ENCODE measurements around the gene GCNT2.
"Not testable (repeated sequence)": the region's sequence is repeated elsewhere in the genome, so short reads cannot be mapped to it uniquely, and the experiment has no call there.

The GCNT2 gene

GRCh38 chr6:10580570-10580969 is 59.4 kb downstream of the GCNT2 start:
- DNase-seq (ENCODE audit: low read depth in 2 of 2): no peak

GRCh38 chr6:10581402-10581801 is 60.3 kb downstream of the GCNT2 start:
- DNase-seq (ENCODE audit: low read depth in 2 of 2): not testable (repeated sequence)

- no peak for DNase-seq (ENCODE audit: low read depth in 2 of 2)
Measured at GRCh38 chr6:10582774-10583508, 61.8 kb downstream of the GCNT2 start.

- no peak for DNase-seq (ENCODE audit: low read depth in 2 of 2)
Measured at GRCh38 chr6:10583509-10583901, 62.4 kb downstream of the GCNT2 start.

DNA sequence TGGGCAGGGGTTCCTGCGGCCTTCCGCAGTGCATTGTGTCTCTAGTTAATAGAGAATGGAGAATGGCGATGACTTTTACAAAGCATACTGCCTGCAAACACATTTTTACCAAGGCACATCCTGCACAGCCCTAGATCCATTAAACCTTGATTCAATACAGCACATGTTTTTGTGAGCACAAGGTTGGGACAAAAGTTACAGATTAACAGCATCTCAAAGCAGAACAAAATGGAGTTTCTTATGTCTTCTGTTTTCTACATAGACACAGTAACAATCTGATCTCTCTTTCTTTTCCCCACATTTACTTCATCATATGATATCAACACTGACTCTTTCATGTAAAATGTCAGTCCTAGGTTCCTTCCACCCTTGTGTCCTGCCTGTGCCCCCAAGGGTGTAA is 63.5 kb downstream of the GCNT2 start:
- no peak for DNase-seq (ENCODE audit: low read depth in 2 of 2)

DNA sequence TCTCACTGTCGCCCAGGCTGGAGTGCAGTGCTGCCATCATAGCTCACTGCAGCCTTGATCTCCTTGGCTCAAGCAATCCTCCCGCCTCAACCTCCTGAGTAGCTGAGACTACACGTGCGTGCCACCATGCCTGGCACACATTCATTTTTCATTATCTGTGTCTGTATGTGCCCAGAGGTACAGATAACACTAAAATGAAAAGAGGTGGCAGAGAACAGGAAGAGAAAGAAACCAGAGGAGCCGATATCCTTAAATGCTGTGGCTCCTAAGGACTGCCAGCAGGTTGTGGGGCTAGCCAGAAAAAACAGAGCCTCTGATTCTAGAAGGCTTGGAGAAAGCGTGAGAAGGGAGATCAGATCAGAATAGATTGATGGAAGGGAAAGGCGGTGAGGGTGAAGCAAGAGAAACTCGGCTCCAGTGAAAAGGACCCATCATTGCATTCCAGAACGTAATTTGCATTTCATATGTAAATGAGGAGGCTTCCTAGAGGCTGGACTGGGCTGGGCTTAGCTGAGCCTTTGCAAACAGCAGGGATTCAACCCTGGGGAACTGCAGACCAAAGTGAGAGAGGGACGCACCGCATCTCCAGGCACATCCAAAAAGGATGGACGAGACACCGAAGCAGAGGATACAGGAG is 64.2 kb downstream of the GCNT2 start:
- DNase-seq (ENCODE audit: low read depth in 2 of 2): no peak

DNA sequence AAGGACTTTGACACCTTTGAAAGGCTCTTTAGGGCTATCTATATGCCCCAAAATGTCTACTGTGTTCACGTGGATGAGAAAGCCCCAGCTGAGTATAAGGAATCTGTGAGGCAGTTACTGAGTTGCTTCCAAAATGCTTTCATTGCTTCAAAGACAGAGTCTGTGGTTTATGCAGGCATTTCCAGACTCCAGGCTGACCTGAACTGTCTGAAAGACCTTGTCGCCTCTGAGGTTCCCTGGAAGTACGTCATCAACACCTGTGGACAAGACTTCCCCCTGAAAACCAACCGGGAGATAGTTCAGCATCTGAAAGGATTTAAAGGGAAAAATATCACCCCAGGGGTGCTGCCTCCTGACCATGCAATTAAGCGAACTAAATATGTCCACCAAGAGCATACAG is 65.2 kb downstream of the GCNT2 start:
- no peak for DNase-seq (ENCODE audit: low read depth in 2 of 2)

DNA sequence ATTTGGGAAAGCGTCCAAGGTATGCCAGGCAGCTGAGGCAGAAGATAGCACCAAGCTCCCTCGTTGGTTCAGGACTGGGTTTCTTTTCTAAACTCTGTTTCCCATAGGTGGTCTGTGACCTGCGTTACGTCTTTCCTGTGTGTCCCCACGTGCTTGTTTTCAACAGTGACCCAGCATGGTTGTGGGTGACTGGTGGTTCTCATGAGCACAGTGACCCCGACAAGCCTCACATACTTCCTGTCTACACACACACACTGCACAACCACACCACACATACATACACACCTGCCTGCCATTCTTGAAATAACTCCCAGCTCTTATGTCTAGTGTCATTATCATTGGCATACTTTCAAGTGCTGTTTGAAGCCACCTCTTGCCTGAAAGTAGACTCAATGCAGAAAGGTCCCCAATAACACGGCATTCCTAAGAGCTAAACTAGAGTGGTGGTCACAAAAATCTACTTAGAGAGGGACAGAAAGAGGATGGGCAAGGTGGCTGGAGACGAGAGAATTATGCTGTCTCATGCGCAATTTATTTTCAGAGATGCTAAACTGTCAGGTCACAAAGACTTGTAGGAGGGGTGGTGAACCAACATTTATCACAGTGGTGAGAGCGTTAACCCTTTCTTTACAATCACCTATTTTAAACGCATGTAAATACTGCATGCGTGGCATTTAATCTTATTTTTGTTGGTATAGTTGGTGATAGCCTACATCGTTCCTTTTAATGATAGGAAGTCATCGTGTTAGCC is 66.7 kb downstream of the GCNT2 start:
- no peak for DNase-seq (ENCODE audit: low read depth in 2 of 2)

DNA sequence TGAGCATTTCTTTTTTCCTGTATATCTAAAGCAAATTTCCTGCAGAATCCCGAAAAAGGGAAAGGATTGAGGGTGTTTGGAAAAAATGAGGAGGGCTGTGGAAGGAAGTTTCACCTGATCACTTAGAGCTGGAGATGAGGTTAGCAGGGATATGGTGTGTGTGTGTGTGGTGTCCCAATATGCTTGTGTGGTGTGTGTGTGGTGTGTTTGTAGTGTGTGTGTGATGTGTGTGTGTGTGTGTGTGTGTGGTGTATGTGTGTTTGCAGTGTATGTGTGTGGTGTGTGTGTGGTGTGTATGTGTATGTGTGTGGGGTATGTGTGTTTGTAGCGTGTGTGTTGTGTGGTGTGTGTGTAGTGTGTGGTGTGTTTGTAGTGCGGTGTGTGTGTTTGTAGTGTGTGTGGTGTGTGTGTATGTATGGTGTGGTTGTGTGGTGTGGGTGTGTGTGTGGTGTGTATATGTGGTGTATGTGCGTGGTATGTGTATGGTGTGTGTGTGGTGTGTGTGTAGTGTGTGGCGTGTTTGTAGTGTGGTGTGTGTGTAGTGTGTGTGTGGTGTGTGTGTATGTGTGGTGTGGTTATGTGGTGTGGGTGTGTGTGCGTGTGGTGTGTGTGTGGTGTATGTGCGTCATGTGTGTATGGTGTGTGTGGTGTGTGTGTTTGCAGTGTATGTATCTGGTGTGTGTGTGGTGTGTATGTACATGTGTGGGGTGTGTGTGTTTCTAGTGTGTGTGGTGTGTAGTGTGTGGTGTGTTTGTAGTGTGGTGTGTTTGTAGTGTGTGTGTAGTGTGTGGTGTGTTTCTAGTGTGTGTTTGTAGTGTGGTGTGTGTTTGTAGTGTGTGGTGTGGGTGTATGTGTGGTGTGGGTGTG is 67.6 kb downstream of the GCNT2 start:
- no peak for DNase-seq (ENCODE audit: low read depth in 2 of 2)

GRCh38 chr6:10589429-10589727 is 68.2 kb downstream of the GCNT2 start:
- no peak for DNase-seq (ENCODE audit: low read depth in 2 of 2)

- DNase-seq (ENCODE audit: low read depth in 2 of 2): no peak
Measured at GRCh38 chr6:10589983-10590382, 68.8 kb downstream of the GCNT2 start.

- no peak for DNase-seq (ENCODE audit: low read depth in 2 of 2)
Measured at GRCh38 chr6:10591422-10592160, 70.4 kb downstream of the GCNT2 start.

- DNase-seq (ENCODE audit: low read depth in 2 of 2): no peak
Measured at GRCh38 chr6:10595731-10596664, 74.8 kb downstream of the GCNT2 start.

GRCh38 chr6:10597499-10598001 is 76.4 kb downstream of the GCNT2 start:
- DNase-seq (ENCODE audit: low read depth in 2 of 2): no peak

DNA sequence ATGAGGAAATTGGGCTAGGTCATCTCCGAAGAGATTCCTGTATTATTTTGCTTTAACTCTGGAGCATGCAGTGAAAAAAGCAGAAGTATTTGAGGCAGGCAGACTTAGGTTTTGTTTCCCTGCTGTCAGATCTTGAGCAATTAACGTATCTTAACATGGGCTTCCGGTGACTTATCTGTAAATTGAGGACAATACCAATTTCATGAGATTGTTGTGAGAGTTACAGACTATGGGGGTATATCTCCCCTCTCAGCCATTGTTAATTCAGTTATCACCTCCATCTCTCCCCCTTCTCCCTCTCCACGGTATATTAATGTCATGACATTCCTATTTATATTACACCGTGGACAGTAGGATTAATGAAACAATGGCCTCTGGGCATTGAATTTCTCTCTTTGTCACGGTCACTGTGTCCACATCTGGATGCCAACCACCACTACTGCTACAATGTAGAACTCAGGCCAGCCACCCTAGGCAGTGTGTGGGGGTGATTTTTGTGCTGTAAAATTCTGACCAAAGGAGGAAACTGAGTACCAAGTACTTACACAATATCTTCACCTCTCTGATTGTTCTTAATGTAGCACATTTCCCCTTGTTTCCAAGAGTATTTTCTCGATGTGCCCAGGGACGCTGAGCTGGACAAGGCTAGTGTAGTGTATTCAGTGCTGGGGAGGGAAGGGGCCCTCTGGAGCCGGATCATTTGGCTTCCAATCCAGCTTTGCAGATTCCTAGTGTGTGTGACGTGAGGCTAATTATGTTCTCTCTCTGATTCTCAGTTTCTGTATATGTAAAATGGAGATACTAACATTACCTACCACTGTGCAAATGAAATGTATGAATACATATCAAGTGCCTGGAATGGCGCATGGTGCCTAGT is 77.2 kb downstream of the GCNT2 start:
- DNase-seq (ENCODE audit: low read depth in 2 of 2): no peak

DNA sequence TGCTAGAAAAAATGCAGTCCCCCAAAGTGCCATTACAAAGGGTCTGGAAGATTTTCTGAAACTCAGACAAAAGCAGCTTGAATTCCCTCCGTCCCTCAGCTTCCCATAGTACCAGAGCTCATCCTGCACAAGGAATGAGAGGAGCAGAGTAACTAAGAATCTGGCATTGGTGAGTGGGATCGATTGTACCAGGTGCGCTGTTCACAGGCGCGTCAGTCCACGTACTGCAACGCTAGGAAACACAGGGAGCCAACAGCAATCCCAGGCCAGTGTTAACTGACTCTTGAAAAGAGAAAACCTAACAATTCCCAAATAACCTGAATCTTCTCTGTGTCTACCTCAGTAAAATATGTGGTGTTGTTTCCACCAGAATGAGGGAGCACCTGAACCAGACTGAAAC is 77.9 kb downstream of the GCNT2 start:
- DNase-seq (ENCODE audit: low read depth in 2 of 2): no peak

- DNase-seq (ENCODE audit: low read depth in 2 of 2): not testable (repeated sequence)
Measured at GRCh38 chr6:10600681-10601080, 79.5 kb downstream of the GCNT2 start.

DNA sequence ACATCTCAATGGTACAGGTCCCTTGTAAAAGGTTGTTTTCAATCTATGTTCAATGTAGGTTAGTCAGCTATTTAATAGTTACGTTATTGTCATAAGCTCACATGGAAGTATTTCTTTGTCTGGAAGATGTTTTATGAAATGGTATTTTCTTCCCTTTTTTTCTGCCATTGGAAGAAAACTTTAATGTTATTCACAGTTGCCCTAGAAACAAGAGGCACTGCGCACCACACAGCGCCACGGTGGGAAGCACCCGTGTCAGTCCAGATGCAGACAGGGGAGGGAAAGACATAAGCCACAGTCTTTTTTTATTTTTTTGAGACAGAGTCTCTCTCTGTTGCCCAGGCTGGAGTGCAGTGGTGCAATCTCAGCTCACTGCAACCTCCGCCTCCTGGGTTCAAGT is 82.1 kb downstream of the GCNT2 start:
- DNase-seq (ENCODE audit: low read depth in 2 of 2): no peak

GRCh38 chr6:10609038-10609437 is 87.9 kb downstream of the GCNT2 start:
- DNase-seq (ENCODE audit: low read depth in 2 of 2): no peak
